ENCODE results near the gene PLG.
"Not testable (repeated sequence)": the region's sequence is repeated elsewhere in the genome, so short reads cannot be mapped to it uniquely, and the experiment has no call there.

The PLG gene

GRCh38 chr6:160685101-160685761 lies 16.8 kb upstream of the PLG start:
- H3K4me1 ChIP-seq (ENCODE audit: control insufficient read depth in 2 of 2, insufficient read depth in 1 of 2, low read depth in 1 of 2, low read length in 2 of 2); H3K36me3 ChIP-seq (replicated peaks in 1 of 2; ENCODE audit: control insufficient read depth in 2 of 2, insufficient read depth in 2 of 2, low read length in 2 of 2); H3K23ac ChIP-seq (ENCODE audit: low read depth, low read length, poor library complexity); H3K18ac ChIP-seq (ENCODE audit: low read length); H3K4me3 ChIP-seq (ENCODE audit: low read length in 2 of 2); H3K27me3 ChIP-seq (ENCODE audit: control insufficient read depth in 3 of 3, insufficient read depth in 3 of 3, low read depth in 1 of 3, low read length in 3 of 3); H3K9ac ChIP-seq (ENCODE audit: low read depth, low read length, poor library complexity); H3K4ac ChIP-seq (ENCODE audit: low read length); H3K79me1 ChIP-seq (ENCODE audit: low read depth, low read length); H3K27ac ChIP-seq (replicated peaks; ENCODE audit: low read length); H3K4me2 ChIP-seq (ENCODE audit: insufficient read depth, low read length, poor library complexity, severe bottlenecking); DNase-seq (ENCODE audit: low spot score); H2BK5ac ChIP-seq (ENCODE audit: low read length); H3K9me3 ChIP-seq (replicated peaks in 1 of 2; ENCODE audit: control insufficient read depth in 2 of 2, insufficient read depth in 1 of 2, low read depth in 1 of 2, low read length in 2 of 2); H4K8ac ChIP-seq (ENCODE audit: low read depth, low read length); H2AFZ ChIP-seq (ENCODE audit: low read length); H4K91ac ChIP-seq (ENCODE audit: low read depth, low read length, poor library complexity); H2AK5ac ChIP-seq (ENCODE audit: low read depth, low read length); H3K14ac ChIP-seq (ENCODE audit: low read length); H2BK12ac ChIP-seq (ENCODE audit: low read length); H2BK120ac ChIP-seq (ENCODE audit: low read depth, low read length); H2BK15ac ChIP-seq (ENCODE audit: low read length): not testable (repeated sequence)
- WGBS, 2 donors (ENCODE audit: extremely low coverage in 2 of 2, insufficient read length in 2 of 2, insufficient replicate concordance in 1 of 2), result no CpG with 5 or more reads among the region's 32 CpGs

GRCh38 chr6:160685762-160686450 lies 16.1 kb upstream of the PLG start:
- Histone ChIP-seq H3K36me3 (replicated peaks in 1 of 2; ENCODE audit: control insufficient read depth in 2 of 2, insufficient read depth in 2 of 2, low read length in 2 of 2) (no peaks in the 10 kb centered on the region), H4K91ac (ENCODE audit: low read depth, low read length, poor library complexity) (no peak overlapping the region), H2BK5ac (ENCODE audit: low read length) (no peak overlapping the region), H4K8ac (ENCODE audit: low read depth, low read length) (no peak overlapping the region), H3K9me3 (replicated peaks in 1 of 2; ENCODE audit: control insufficient read depth in 2 of 2, insufficient read depth in 1 of 2, low read depth in 1 of 2, low read length in 2 of 2) (peaks cover 0 to 2% of the 10 kb centered on the region in 2 donors), H3K23ac (ENCODE audit: low read depth, low read length, poor library complexity) (no peak overlapping the region), H2BK120ac (ENCODE audit: low read depth, low read length) (no peak overlapping the region), H3K9ac (ENCODE audit: low read depth, low read length, poor library complexity) (no peak overlapping the region), H3K27me3 (ENCODE audit: control insufficient read depth in 3 of 3, insufficient read depth in 3 of 3, low read depth in 1 of 3, low read length in 3 of 3) (no peaks in the 10 kb centered on the region), H3K4me3 (ENCODE audit: low read length in 2 of 2) (no peak overlapping the region), H3K4me2 (ENCODE audit: insufficient read depth, low read length, poor library complexity, severe bottlenecking) (no peak overlapping the region), H2BK15ac (ENCODE audit: low read length) (no peak overlapping the region), H3K79me1 (ENCODE audit: low read depth, low read length) (no peaks in the 10 kb centered on the region), H3K4ac (ENCODE audit: low read length) (no peak overlapping the region), H2BK12ac (ENCODE audit: low read length) (no peak overlapping the region), H3K18ac (ENCODE audit: low read length) (no peak overlapping the region), H2AFZ (ENCODE audit: low read length) (no peak overlapping the region), H2AK5ac (ENCODE audit: low read depth, low read length) (no peak overlapping the region), H3K14ac (ENCODE audit: low read length) (no peak overlapping the region), H3K27ac (replicated peaks; ENCODE audit: low read length) (no peak overlapping the region), H3K4me1 (ENCODE audit: control insufficient read depth in 2 of 2, insufficient read depth in 1 of 2, low read depth in 1 of 2, low read length in 2 of 2) (no peaks in the 10 kb centered on the region)
- no peak for DNase-seq (ENCODE audit: low spot score)
- WGBS, 2 donors (ENCODE audit: extremely low coverage in 2 of 2, insufficient read length in 2 of 2, insufficient replicate concordance in 1 of 2), result no CpG with 5 or more reads among the region's 5 CpGs

GRCh38 chr6:160690458-160690857 lies 11.6 kb upstream of the PLG start:
- H4K8ac ChIP-seq (ENCODE audit: low read depth, low read length), result no peak overlapping the region
- H2BK5ac ChIP-seq (ENCODE audit: low read length), result no peak overlapping the region
- peaks cover 0 to 2% of the 10 kb centered on the region in 2 donors for H3K9me3 ChIP-seq (replicated peaks in 1 of 2; ENCODE audit: control insufficient read depth in 2 of 2, insufficient read depth in 1 of 2, low read depth in 1 of 2, low read length in 2 of 2)
- H3K14ac ChIP-seq (ENCODE audit: low read length), result no peak overlapping the region
- no peaks in the 10 kb centered on the region for H3K36me3 ChIP-seq (replicated peaks in 1 of 2; ENCODE audit: control insufficient read depth in 2 of 2, insufficient read depth in 2 of 2, low read length in 2 of 2)
- H3K27me3 ChIP-seq (ENCODE audit: control insufficient read depth in 3 of 3, insufficient read depth in 3 of 3, low read depth in 1 of 3, low read length in 3 of 3), result peaks cover 0 to 3% (median 0%) of the 10 kb centered on the region in 3 experiments
- no peak overlapping the region for H3K4me3 ChIP-seq (ENCODE audit: low read length in 2 of 2)
- no peak overlapping the region for H3K27ac ChIP-seq (replicated peaks; ENCODE audit: low read length)
- no peak overlapping the region for H4K91ac ChIP-seq (ENCODE audit: low read depth, low read length, poor library complexity)
- no peaks in the 10 kb centered on the region for H3K4me1 ChIP-seq (ENCODE audit: control insufficient read depth in 2 of 2, insufficient read depth in 1 of 2, low read depth in 1 of 2, low read length in 2 of 2)
- WGBS, 2 donors (ENCODE audit: extremely low coverage in 2 of 2, insufficient read length in 2 of 2, insufficient replicate concordance in 1 of 2), result no CpG with 5 or more reads among the region's 9 CpGs
- H3K4ac ChIP-seq (ENCODE audit: low read length), result no peak overlapping the region
- H3K18ac ChIP-seq (ENCODE audit: low read length), result no peak overlapping the region
- no peak for DNase-seq (ENCODE audit: low spot score)
- no peak overlapping the region for H3K4me2 ChIP-seq (ENCODE audit: insufficient read depth, low read length, poor library complexity, severe bottlenecking)
- no peak overlapping the region for H2AK5ac ChIP-seq (ENCODE audit: low read depth, low read length)
- H2BK15ac ChIP-seq (ENCODE audit: low read length), result no peak overlapping the region
- H2AFZ ChIP-seq (ENCODE audit: low read length), result no peak overlapping the region
- no peaks in the 10 kb centered on the region for H3K79me1 ChIP-seq (ENCODE audit: low read depth, low read length)
- H3K9ac ChIP-seq (ENCODE audit: low read depth, low read length, poor library complexity), result no peak overlapping the region
- no peak overlapping the region for H3K23ac ChIP-seq (ENCODE audit: low read depth, low read length, poor library complexity)
- H2BK120ac ChIP-seq (ENCODE audit: low read depth, low read length), result no peak overlapping the region
- no peak overlapping the region for H2BK12ac ChIP-seq (ENCODE audit: low read length)

GRCh38 chr6:160691617-160692016 lies 10.4 kb upstream of the PLG start:
- Histone ChIP-seq H3K23ac (ENCODE audit: low read depth, low read length, poor library complexity) (no peak overlapping the region), H3K14ac (ENCODE audit: low read length) (no peak overlapping the region), H2AK5ac (ENCODE audit: low read depth, low read length) (no peak overlapping the region), H3K36me3 (replicated peaks in 1 of 2; ENCODE audit: control insufficient read depth in 2 of 2, insufficient read depth in 2 of 2, low read length in 2 of 2) (no peaks in the 10 kb centered on the region), H2BK12ac (ENCODE audit: low read length) (no peak overlapping the region), H2BK5ac (ENCODE audit: low read length) (no peak overlapping the region), H3K4me1 (ENCODE audit: control insufficient read depth in 2 of 2, insufficient read depth in 1 of 2, low read depth in 1 of 2, low read length in 2 of 2) (no peaks in the 10 kb centered on the region), H4K91ac (ENCODE audit: low read depth, low read length, poor library complexity) (no peak overlapping the region), H3K4ac (ENCODE audit: low read length) (no peak overlapping the region), H3K27ac (replicated peaks; ENCODE audit: low read length) (no peak overlapping the region), H3K9me3 (replicated peaks in 1 of 2; ENCODE audit: control insufficient read depth in 2 of 2, insufficient read depth in 1 of 2, low read depth in 1 of 2, low read length in 2 of 2) (peaks cover 0 to 2% of the 10 kb centered on the region in 2 donors), H2AFZ (ENCODE audit: low read length) (no peak overlapping the region), H3K4me2 (ENCODE audit: insufficient read depth, low read length, poor library complexity, severe bottlenecking) (no peak overlapping the region), H3K4me3 (ENCODE audit: low read length in 2 of 2) (no peak overlapping the region), H3K79me1 (ENCODE audit: low read depth, low read length) (no peaks in the 10 kb centered on the region), H2BK120ac (ENCODE audit: low read depth, low read length) (no peak overlapping the region), H3K9ac (ENCODE audit: low read depth, low read length, poor library complexity) (no peak overlapping the region), H3K27me3 (ENCODE audit: control insufficient read depth in 3 of 3, insufficient read depth in 3 of 3, low read depth in 1 of 3, low read length in 3 of 3) (peaks cover 0 to 3% (median 0%) of the 10 kb centered on the region in 3 experiments), H4K8ac (ENCODE audit: low read depth, low read length) (no peak overlapping the region), H2BK15ac (ENCODE audit: low read length) (no peak overlapping the region), H3K18ac (ENCODE audit: low read length) (no peak overlapping the region)
- no CpG with 5 or more reads among the region's 5 CpGs for WGBS, 2 donors (ENCODE audit: extremely low coverage in 2 of 2, insufficient read length in 2 of 2, insufficient replicate concordance in 1 of 2)
- no peak for DNase-seq (ENCODE audit: low spot score)

Measured in neuronal stem cell (in vitro differentiated cells).